GM19468 (cell line): ENCODE measurements around the gene SERPINB6.

ENCODE experiments used
- ATAC-seq: cut with Tn5 transposase; IDR thresholded peaks from one replicate; pipeline ENCODE4 v1.9.1; 2021; ENCODE audit warnings: mild to moderate bottlenecking, moderate library complexity, moderate number of reproducible peaks; ENCODE audit not compliant: unreplicated experiment; ENCODE audit errors: extremely low read depth

The SERPINB6 gene

GRCh38 chr6:2961506-2961905 lies 9.9 kb downstream of the SERPINB6 start:
- no peak for ATAC-seq

GRCh38 chr6:2960935-2961334 lies 10.4 kb downstream of the SERPINB6 start:
- no peak for ATAC-seq

GRCh38 chr6:2959909-2960719 lies 11.3 kb downstream of the SERPINB6 start:
- no peak for ATAC-seq

- ATAC-seq: no peak
Observed at GRCh38 chr6:2958776-2959175, 12.6 kb downstream of the SERPINB6 start.

GRCh38 chr6:2958331-2958711 lies 13.0 kb downstream of the SERPINB6 start:
- ATAC-seq: no peak

- no peak for ATAC-seq
Observed at GRCh38 chr6:2957696-2958330, 13.6 kb downstream of the SERPINB6 start.

- ATAC-seq: no peak
Observed at GRCh38 chr6:2956930-2957685, 14.3 kb downstream of the SERPINB6 start.

- ATAC-seq: no peak
Observed at GRCh38 chr6:2953098-2953497, 18.3 kb downstream of the SERPINB6 start.

GRCh38 chr6:2952557-2953095 lies 18.7 kb downstream of the SERPINB6 start:
- no peak for ATAC-seq

- no peak for ATAC-seq
Observed at GRCh38 chr6:2951728-2952127, 19.6 kb downstream of the SERPINB6 start.

- ATAC-seq: no peak
Observed at GRCh38 chr6:2950713-2951112, 20.7 kb downstream of the SERPINB6 start.

GRCh38 chr6:2949536-2950083 lies 21.8 kb downstream of the SERPINB6 start:
- ATAC-seq: no peak

GRCh38 chr6:2949121-2949520 lies 22.2 kb downstream of the SERPINB6 start:
- no peak for ATAC-seq

- ATAC-seq: no peak
Observed at GRCh38 chr6:2948228-2949025, 22.9 kb downstream of the SERPINB6 start.

GRCh38 chr6:2947445-2947844 lies 23.9 kb downstream of the SERPINB6 start:
- no peak for ATAC-seq

GRCh38 chr6:2945153-2945452 lies 26.3 kb downstream of the SERPINB6 start:
- no peak for ATAC-seq

GRCh38 chr6:2944405-2945152 lies 26.8 kb downstream of the SERPINB6 start:
- no peak for ATAC-seq

- no peak for ATAC-seq
Observed at GRCh38 chr6:2943564-2943955, 27.8 kb downstream of the SERPINB6 start.

GRCh38 chr6:2942914-2943563 lies 28.3 kb downstream of the SERPINB6 start:
- ATAC-seq: no peak
